Right lobe of liver (tissue), 6 donors: Measurements from ENCODE around the gene MAK. TPM values are rescaled to one million over a fixed set of nuclear protein-coding genes. Genes with fewer than 3 reads are reported as not detected.
A peak's percentile ranks its signal among the peaks of the same experiment; 100 is the strongest.

Experiments used
- ATAC-seq, 4 donors: fragments of 200-7000 bp; cut with Tn5 transposase; one replicate each; pipeline ENCODE4 v1.9.1; 2020; ENCODE audit warnings: mild to moderate bottlenecking in 4 of 4, moderate library complexity in 4 of 4
- DNase-seq, 3 donors: peaks; one replicate each; pipeline ENCODE4 v3.0.0-alpha.2; 2020
- H3K27ac ChIP-seq, 3 donors: fragments of 200-600 bp; one replicate each; pipeline ENCODE4 v1.8.0; 2022
- H3K27me3 ChIP-seq, 2 donors: fragments of 200-600 bp; one replicate each; pipeline ENCODE4 v1.8.0; 2022
- H3K36me3 ChIP-seq, 4 donors: fragments of 200-600 bp; sonication (generic) in 1 of 4; one replicate each; pipeline versions ENCODE4 v1.5.1 to v1.8.0; 2017 to 2022; ENCODE audit warnings: control low read depth in 1 of 4
- H3K4me1 ChIP-seq, 4 donors: fragments of 200-600 bp; sonication (generic) in 1 of 4; one replicate each; pipeline versions ENCODE4 v1.5.1 to v1.8.0; 2017 to 2022; ENCODE audit warnings: control low read depth in 1 of 4
- H3K4me3 ChIP-seq, 3 donors: fragments of 200-600 bp; one replicate each; pipeline ENCODE4 v1.8.0; 2022
- H3K9me3 ChIP-seq, 4 donors: fragments of 200-600 bp; sonication (generic) in 1 of 4; one replicate each; pipeline versions ENCODE4 v1.5.1 to v1.8.0; 2017 to 2022; ENCODE audit warnings: control low read depth in 1 of 4
- POLR2A ChIP-seq: fragments of 450-650 bp; IDR thresholded peaks from one replicate; pipeline ENCODE4 v1.6.1; 2017; ENCODE audit warnings: antibody characterized with exemption, mild to moderate bottlenecking
- WGBS: methylation state at CpG from one replicate; pipeline ENCODE4 v1.1.6; 2018; ENCODE audit warnings: low coverage, low lambda C conversion rate; ENCODE audit not compliant: insufficient coverage; ENCODE audit errors: missing lambda C conversion rate; 5-methylcytosine and 5-hydroxymethylcytosine counted together
- intact Hi-C, 2 donors: fragments of 100-400 bp; cut with DNase I; formaldehyde crosslinking; loops; one replicate each; pipeline versions ENCODE4 v1.11.2 to v1.14.1; 2022
- small RNA-seq, 2 experiments: library from RNA; depleted of rRNA; stranded (forward); fragments of <200 nt; gene quantifications; one replicate each; pipeline ENCODE3, GENCODE V24; 2016
- total RNA-seq, 6 experiments: library from RNA; depleted of rRNA in 2 of 6; stranded (reverse); fragments of >200 nt in 2 of 6; fragmentation: NEBNext Ultra II Directional in 3 of 6; extraction: Animal tissue kit (Norgen Biotek cat#: 25700) in 3 of 6; gene quantifications; one replicate each; pipeline versions ENCODE4 v1.1.0 to v1.2.4, GENCODE V29; 2016 to 2023
- TF ChIP-seq, protein P1 (sequence below), 4 donors: fragments of 200-600 bp in 3 of 4; fragments of 450-650 bp in 1 of 4; IDR thresholded peaks; one replicate each; pipeline versions ENCODE4 v1.5.1 to v1.8.0; 2016 to 2022; ENCODE audit warnings: antibody characterized with exemption in 4 of 4, mild to moderate bottlenecking in 2 of 4
- donor health status: DM: no; HTN: yes; CAD: no.
- donor health status: DM: no; HTN: no; CAD: no.
- donor health status: DM: no; HTN: no; CAD: no.
- donor health status: DM: no; HTN: yes; CAD: no.
- donor health status: DM: no; HTN: yes; CAD: no.

Gene MAK
- total RNA-seq, 6 experiments from 2014 or later = 0.12 to 0.18 (median 0.15) TPM; not detected in 3

DNA sequence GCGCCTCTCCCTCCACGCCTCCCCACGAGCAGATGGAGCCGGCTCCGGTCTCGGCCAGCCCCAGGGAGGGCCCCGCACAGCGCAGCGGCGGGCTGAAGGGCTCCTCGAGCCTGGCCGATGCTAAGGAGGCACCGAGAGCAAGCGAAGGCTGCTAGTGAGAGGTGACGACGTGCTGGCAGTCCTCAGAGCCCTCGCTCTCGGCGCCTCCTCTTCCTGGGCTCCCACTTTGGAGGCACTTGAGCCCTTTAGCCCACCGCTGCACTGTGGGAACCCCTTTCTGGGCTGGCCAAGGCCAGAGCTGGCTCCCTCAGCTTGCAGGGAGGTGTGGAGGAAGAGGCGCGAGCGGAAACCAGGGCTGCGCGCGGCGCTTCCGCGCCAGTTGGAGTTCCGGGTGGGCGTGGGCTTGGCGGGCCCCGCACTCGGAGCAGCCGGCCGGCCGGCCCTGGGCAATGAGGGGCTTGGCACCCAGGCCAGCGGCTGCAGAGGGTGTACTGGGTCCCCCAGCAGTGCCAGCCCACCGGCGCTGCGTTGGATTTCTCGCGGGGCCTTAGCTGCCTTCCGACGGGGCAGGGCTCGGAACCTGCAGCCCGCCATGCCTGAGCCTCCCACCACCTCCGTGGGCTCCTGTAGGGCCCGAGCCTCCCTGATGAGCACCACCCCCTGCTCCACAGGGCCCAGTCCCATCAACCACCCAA is 117.9 kb downstream of the MAK start:
- H3K27me3 ChIP-seq = no peaks in the 10 kb centered on the region
- H3K9me3 ChIP-seq = no peaks in the 10 kb centered on the region
- H3K27ac ChIP-seq = peak overlapping the region; percentile 9 to 70 (median 33)
- TF ChIP-seq, protein P1, sequence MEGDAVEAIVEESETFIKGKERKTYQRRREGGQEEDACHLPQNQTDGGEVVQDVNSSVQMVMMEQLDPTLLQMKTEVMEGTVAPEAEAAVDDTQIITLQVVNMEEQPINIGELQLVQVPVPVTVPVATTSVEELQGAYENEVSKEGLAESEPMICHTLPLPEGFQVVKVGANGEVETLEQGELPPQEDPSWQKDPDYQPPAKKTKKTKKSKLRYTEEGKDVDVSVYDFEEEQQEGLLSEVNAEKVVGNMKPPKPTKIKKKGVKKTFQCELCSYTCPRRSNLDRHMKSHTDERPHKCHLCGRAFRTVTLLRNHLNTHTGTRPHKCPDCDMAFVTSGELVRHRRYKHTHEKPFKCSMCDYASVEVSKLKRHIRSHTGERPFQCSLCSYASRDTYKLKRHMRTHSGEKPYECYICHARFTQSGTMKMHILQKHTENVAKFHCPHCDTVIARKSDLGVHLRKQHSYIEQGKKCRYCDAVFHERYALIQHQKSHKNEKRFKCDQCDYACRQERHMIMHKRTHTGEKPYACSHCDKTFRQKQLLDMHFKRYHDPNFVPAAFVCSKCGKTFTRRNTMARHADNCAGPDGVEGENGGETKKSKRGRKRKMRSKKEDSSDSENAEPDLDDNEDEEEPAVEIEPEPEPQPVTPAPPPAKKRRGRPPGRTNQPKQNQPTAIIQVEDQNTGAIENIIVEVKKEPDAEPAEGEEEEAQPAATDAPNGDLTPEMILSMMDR (IDR thresholded peaks at IDR 0.05) = no peak
- TF ChIP-seq POLR2A = peak; percentile 35
- intact Hi-C loops = no loop called here
- peak overlapping the region; percentile 44 to 75 (median 47) for H3K4me3 ChIP-seq
- DNase-seq (peak; percentile 38 to 77 (median 57)), ATAC-seq (peak in 1 of 4 donors; percentile 9)
- H3K36me3 ChIP-seq = no peaks in the 10 kb centered on the region
- H3K4me1 ChIP-seq = peaks cover 0 to 13% (median 0%) of the 10 kb centered on the region in 4 donors
- no CpG with 5 or more reads among the region's 49 CpGs for WGBS

DNA sequence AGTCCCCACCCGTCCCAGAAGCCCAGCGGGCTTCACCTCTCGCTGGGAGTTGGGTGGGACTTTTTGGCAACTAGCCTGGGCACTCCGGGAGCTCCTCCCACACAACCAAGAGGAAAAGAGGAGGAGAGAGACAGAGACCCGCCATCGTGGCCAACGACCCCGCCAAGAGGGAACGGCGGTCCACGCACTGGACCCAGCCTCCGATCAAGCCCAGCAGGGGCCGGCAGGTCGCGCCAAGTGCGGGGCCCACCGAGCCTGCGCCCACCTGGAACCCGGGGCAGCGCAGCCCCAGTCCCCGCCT is 118.4 kb downstream of the MAK start:
- intact Hi-C loops = no loop called here
- Histone ChIP-seq H3K27me3 (no peaks in the 10 kb centered on the region), H3K36me3 (no peaks in the 10 kb centered on the region), H3K4me1 (peaks cover 0 to 13% (median 0%) of the 10 kb centered on the region in 4 donors), H3K9me3 (no peaks in the 10 kb centered on the region), H3K27ac (peak overlapping the region; percentile 9 to 70 (median 33)), H3K4me3 (peak overlapping the region; percentile 44 to 75 (median 47))
- TF ChIP-seq POLR2A = no peak
- TF ChIP-seq, protein P1 (IDR thresholded peaks at IDR 0.05) = no peak
- WGBS = 73% methylated on average over 10 of the region's 21 CpGs
- DNase-seq = peak; percentile 25 to 57 (median 53)
- ATAC-seq = no peak

DNA sequence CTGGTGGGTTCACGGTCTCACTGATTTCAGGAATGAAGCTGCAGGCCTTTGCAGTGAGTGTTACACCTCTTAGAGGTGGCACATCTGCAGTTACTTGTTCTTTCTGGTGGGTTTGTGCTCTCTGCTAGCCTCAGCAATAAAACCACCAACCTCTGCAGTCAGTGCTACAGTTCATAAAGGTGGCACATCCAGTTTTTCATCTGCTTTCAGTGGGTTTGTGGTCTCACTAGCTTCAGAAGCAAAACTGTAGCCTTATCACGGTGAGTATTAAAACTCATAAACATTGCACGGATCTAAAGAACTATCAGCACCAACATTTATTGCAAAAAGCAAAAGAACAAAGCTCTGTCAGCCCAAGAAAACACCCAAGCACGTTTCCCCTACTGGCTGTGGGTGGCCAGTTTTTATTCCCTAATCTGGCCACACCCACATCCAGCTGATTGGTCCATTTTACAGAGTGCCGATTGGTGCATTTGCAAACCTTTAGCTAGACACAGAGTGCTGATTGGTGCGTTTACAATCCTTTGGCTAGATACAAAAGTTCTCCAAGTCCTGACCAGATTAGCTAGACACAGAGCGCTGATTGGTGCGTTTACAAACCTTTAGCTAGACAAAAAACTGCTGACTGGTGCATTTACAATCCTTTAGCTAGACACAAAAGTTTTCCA is 118.9 kb downstream of the MAK start:
- no peak for ATAC-seq
- WGBS = 63% methylated on average over 5 of the region's 8 CpGs
- intact Hi-C loops = no loop called here
- Histone ChIP-seq H3K4me1 (peaks cover 0 to 13% (median 0%) of the 10 kb centered on the region in 4 donors), H3K27me3 (no peaks in the 10 kb centered on the region), H3K27ac (no peak overlapping the region), H3K9me3 (no peaks in the 10 kb centered on the region), H3K36me3 (no peaks in the 10 kb centered on the region), H3K4me3 (peak overlapping the region; percentile 44 to 75 (median 47))
- no peak for DNase-seq
- TF ChIP-seq, protein P1 (IDR thresholded peaks at IDR 0.05) = no peak
- no peak for TF ChIP-seq POLR2A

DNA sequence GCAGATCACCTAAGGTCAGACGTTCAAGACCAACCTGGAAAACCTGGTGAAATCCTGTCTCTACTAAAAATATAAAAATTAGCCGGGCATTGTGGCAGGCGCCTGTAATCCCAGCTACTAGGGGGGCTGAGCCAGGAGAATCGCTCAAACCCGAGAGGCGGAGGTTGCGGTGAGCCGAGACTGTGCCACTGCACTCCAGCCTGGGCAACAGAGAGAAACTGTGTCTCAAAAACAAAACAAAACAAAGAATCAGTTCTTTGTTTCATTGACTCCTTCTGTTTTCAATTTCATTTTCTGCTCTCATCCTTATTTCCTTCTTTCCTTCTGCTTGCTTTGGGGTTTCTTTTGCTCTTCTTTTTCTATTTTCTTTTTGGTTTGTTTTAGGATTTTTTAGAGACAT is 124.4 kb downstream of the MAK start:
- no peak overlapping the region for H3K4me3 ChIP-seq
- intact Hi-C loops = no loop called here
- H3K4me1 ChIP-seq = no peaks in the 10 kb centered on the region
- ATAC-seq (no peak), DNase-seq (no peak)
- TF ChIP-seq, protein P1 (IDR thresholded peaks at IDR 0.05) = no peak
- TF ChIP-seq POLR2A = no peak
- 89% methylated on average over 8 of the region's 8 CpGs for WGBS
- H3K27me3 ChIP-seq = no peaks in the 10 kb centered on the region
- no peak overlapping the region for H3K27ac ChIP-seq
- H3K36me3 ChIP-seq = peaks cover 0 to 13% (median 2%) of the 10 kb centered on the region in 4 donors
- no peaks in the 10 kb centered on the region for H3K9me3 ChIP-seq

Small RNA genes lying within 50 kb of the gene (small RNA-seq; reads per million reads assigned to genes)
- 0 to 0.13 reads per million in 2 experiments for gene RNA5SP203

Other genes starting within 250 kb of the MAK start
- gene C6orf52, start 143.9 kb downstream of the MAK start, total RNA-seq = 1 to 10 TPM in 1 of 6 experiments, under 1 TPM in 1, not detected in 4; 0.75 to 1.2 TPM
- gene PAK1IP1, start 143.6 kb downstream of the MAK start, total RNA-seq = 1 to 10 TPM; 3.4 to 9.1 (median 6.5) TPM
- gene TMEM14C, start 115.5 kb downstream of the MAK start, total RNA-seq = 10 to 100 TPM; 45.6 to 72.1 (median 54.0) TPM
- gene TMEM14B, start 90.7 kb downstream of the MAK start, total RNA-seq = 10 to 100 TPM; 32.6 to 49.8 (median 43.5) TPM
- not detected for gene GCM2, start 43.5 kb upstream of the MAK start, total RNA-seq
- under 1 TPM in 1 of 6 experiments, not detected in 5; 0.20 TPM for gene SYCP2L, start 48.5 kb upstream of the MAK start, total RNA-seq
- 10 to 100 TPM in 5 of 6 experiments, 1 to 10 TPM in 1; 7.1 to 24.4 (median 14.4) TPM for gene ELOVL2, start 205.8 kb upstream of the MAK start, total RNA-seq